Measurements from ENCODE around the gene CERKL.

CERKL gene

GRCh38 chr2:181499231-181499630 is 157.7 kb downstream of the CERKL start:
- no peak for DNase-seq

Measured in NCI-H2029 (cell line).